Endothelial cell of umbilical vein (primary cell): Measurements from ENCODE around the gene RAB42. TPM values are rescaled to one million over a fixed set of nuclear protein-coding genes. Genes with fewer than 3 reads are reported as not detected.

Experiments used
- Bru-seq: library from RNA; stranded (reverse); fragments of 400-500 nt; gene quantifications from one replicate; lab custom pipeline; 2021; lab: Mats Ljungman, UMichigan
- BruChase-seq, 2 experiments: library from RNA; stranded (reverse); fragments of 400-500 nt; gene quantifications; one replicate each; lab custom pipeline; 2021; lab: Mats Ljungman, UMichigan
- BruUV-seq: library from RNA; stranded (reverse); fragments of 400-500 nt; replicated peaks from 2 replicates; lab custom pipeline; 2021; lab: Mats Ljungman, UMichigan
- CTCF ChIA-PET: fragments of 300-600, 350-600 bp; sonication (Branson Sonifier 250); formaldehyde crosslinking; loops from one replicate; lab custom pipeline; 2021; ENCODE audit warnings: antibody characterized with exemption, inconsistent platforms; lab: Charles Lee
- POLR2A ChIA-PET: fragments of 300-600, 350-600 bp; sonication (Branson Sonifier 250); formaldehyde crosslinking; loops from one replicate; lab custom pipeline; 2021; ENCODE audit warnings: antibody characterized with exemption, inconsistent platforms; lab: Charles Lee
- DNase-seq: peaks from one replicate; pipeline ENCODE4 v3.0.0-alpha.2; 2011; ENCODE audit warnings: low read depth, low spot score
- FAIRE-seq: peaks from 2 replicates; lab custom pipeline; 2011; peaks lifted over from hg19 to GRCh38; lab: Jason Lieb, UNC
- H2AFZ ChIP-seq: 2 replicates; pipeline ENCODE4 v1.6.0; 2012; ENCODE audit warnings: low read depth, low read length, control low read depth, inconsistent platforms
- H3K27ac ChIP-seq: 2 replicates; pipeline ENCODE4 v1.5.1; 2011; ENCODE audit warnings: low read depth, mild to moderate bottlenecking, control low read depth, low read length, moderate library complexity; ENCODE audit not compliant: insufficient read depth
- H3K27me3 ChIP-seq, 2 experiments: 2 replicates each; pipeline versions ENCODE4 v1.6.0 to v1.6.1; 2011; ENCODE audit warnings: low read length in 2 of 2, mixed read lengths in 1 of 2; ENCODE audit not compliant: control insufficient read depth in 2 of 2, insufficient read depth in 2 of 2
- H3K36me3 ChIP-seq, 2 experiments: 2 replicates in 1 of 2; 3 replicates in 1 of 2; pipeline ENCODE4 v1.5.1; 2011; ENCODE audit warnings: low read length in 2 of 2, mild to moderate bottlenecking in 1 of 2, moderate library complexity in 1 of 2; ENCODE audit not compliant: control insufficient read depth in 2 of 2, insufficient read depth in 2 of 2; ENCODE audit errors: extremely low read depth in 1 of 2
- H3K4me1 ChIP-seq: 3 replicates; pipeline ENCODE4 v1.5.1; 2011; ENCODE audit warnings: mild to moderate bottlenecking, low read length; ENCODE audit not compliant: control insufficient read depth, insufficient read depth; ENCODE audit errors: extremely low read depth
- H3K4me2 ChIP-seq: 2 replicates; pipeline ENCODE4 v1.6.1; 2011; ENCODE audit warnings: low read length, control low read depth, mixed read lengths; ENCODE audit not compliant: insufficient read depth
- H3K4me3 ChIP-seq, 3 experiments: fragments of 200-600 bp in 1 of 3; sonication (generic), shearing (Covaris generic) in 1 of 3; replicated peaks in 1 of 3; 2 replicates each; pipeline ENCODE4 v1.5.1; 2011 to 2016; ENCODE audit warnings: control low read depth in 3 of 3, low read length in 3 of 3, mild to moderate bottlenecking in 2 of 3, inconsistent platforms in 1 of 3, low read depth in 1 of 3, moderate library complexity in 1 of 3; ENCODE audit not compliant: insufficient read depth in 1 of 3
- H3K79me2 ChIP-seq: 2 replicates; pipeline ENCODE4 v1.6.0; 2012; ENCODE audit warnings: low read length, inconsistent platforms; ENCODE audit not compliant: control insufficient read depth, insufficient read depth
- H3K9ac ChIP-seq: replicated peaks from 2 replicates; pipeline ENCODE3; 2011; ENCODE audit warnings: low read length, control low read depth; ENCODE audit not compliant: insufficient read depth; ENCODE audit errors: extremely low read depth
- H3K9me1 ChIP-seq: replicated peaks from 3 replicates; pipeline ENCODE4 v1.6.0; 2011; ENCODE audit warnings: mild to moderate bottlenecking, low read length; ENCODE audit not compliant: control insufficient read depth, insufficient read depth; ENCODE audit errors: extremely low read depth
- H3K9me3 ChIP-seq: replicated peaks from 2 replicates; pipeline ENCODE4 v1.5.1; 2012; ENCODE audit warnings: low read length, inconsistent platforms; ENCODE audit not compliant: control insufficient read depth, insufficient read depth
- H4K20me1 ChIP-seq: replicated peaks from 2 replicates; pipeline ENCODE3; 2011; ENCODE audit warnings: mild to moderate bottlenecking, low read length; ENCODE audit not compliant: control insufficient read depth, insufficient read depth; ENCODE audit errors: extremely low read depth
- CTCF ChIP-seq, 2 donors: IDR thresholded peaks; 1 replicate in 1 of 2; 2 replicates in 1 of 2; pipeline ENCODE4 v1.5.1; 2011; ENCODE audit warnings: low read length in 2 of 2, mild to moderate bottlenecking in 2 of 2, moderate library complexity in 2 of 2, control low read depth in 1 of 2, inconsistent platforms in 1 of 2, low read depth in 1 of 2; ENCODE audit not compliant: insufficient read depth in 1 of 2; ENCODE audit errors: extremely low read depth in 1 of 2
- EZH2 ChIP-seq: IDR thresholded peaks from 2 replicates; pipeline ENCODE4 v1.6.1; 2012; ENCODE audit warnings: borderline replicate concordance, low read depth, mild to moderate bottlenecking, moderate library complexity, low read length, inconsistent platforms; ENCODE audit not compliant: severe bottlenecking
- FOS ChIP-seq: IDR thresholded peaks from 2 replicates; pipeline ENCODE4 v1.6.1; 2011; ENCODE audit warnings: mild to moderate bottlenecking, low read length, moderate library complexity, borderline replicate concordance; ENCODE audit not compliant: insufficient read depth
- GATA2 ChIP-seq: IDR thresholded peaks from 2 replicates; pipeline ENCODE4 v1.7.0; 2011; ENCODE audit warnings: low read depth, mild to moderate bottlenecking, moderate library complexity, mixed read lengths, low read length; ENCODE audit not compliant: insufficient read length, insufficient read depth
- JUN ChIP-seq: IDR thresholded peaks from 2 replicates; pipeline ENCODE4 v1.6.1; 2011; ENCODE audit warnings: borderline replicate concordance, low read depth; ENCODE audit not compliant: insufficient read length, insufficient read depth
- MAX ChIP-seq: IDR thresholded peaks from 2 replicates; pipeline ENCODE4 v1.6.1; 2011; ENCODE audit not compliant: insufficient read depth, insufficient read length
- MYC ChIP-seq: IDR thresholded peaks from one replicate; pipeline ENCODE4 v1.6.1; 2011; ENCODE audit warnings: mild to moderate bottlenecking, low read depth, low read length
- POLR2A ChIP-seq: IDR thresholded peaks from 2 replicates; pipeline ENCODE4 v1.6.1; 2012; ENCODE audit warnings: low read depth, mild to moderate bottlenecking, control low read depth, low read length
- POLR2AphosphoS5 ChIP-seq: IDR thresholded peaks from 2 replicates; pipeline ENCODE4 v1.6.1; 2012; ENCODE audit warnings: low read depth, mild to moderate bottlenecking, control low read depth, low read length, moderate library complexity; ENCODE audit not compliant: insufficient read depth
- dilution Hi-C: fragments of 300-500 bp; cut with MboI; formaldehyde crosslinking; loops from one replicate; pipeline ENCODE4 v1.15.0; 2019; ENCODE audit warnings: low sequenced_read_pairs; ENCODE audit not compliant: extremely low pct_ligation_motif_present
- intact Hi-C: fragments of 100-400 bp; cut with micrococcal nuclease; formaldehyde crosslinking; loops from one replicate; pipeline ENCODE4 v1.10.0; 2022
- long read RNA-seq: library from polyadenylated mRNA; stranded (forward); transcript quantifications from one replicate; pipeline ENCODE4 v2.0.0, GENCODE V29; 2021
- polyA minus RNA-seq, 3 experiments: library from RNA; depleted of rRNA, polyadenylated mRNA; stranded (reverse); fragments of >200 nt; gene quantifications; 1 replicate in 1 of 3; 2 replicates in 2 of 3; pipeline ENCODE4 v1.2.3, GENCODE V29; 2011
- polyA plus RNA-seq, 4 experiments: library from polyadenylated mRNA; depleted of rRNA in 3 of 4; stranded (reverse) in 3 of 4; unstranded in 1 of 4; fragments of >200 nt; gene quantifications; 2 replicates each; pipeline versions ENCODE4 v1.2.1 to v1.2.3, GENCODE V29; 2011 to 2012; ENCODE audit warnings: missing spikeins in 1 of 4
- total RNA-seq: library from RNA; stranded (reverse); gene quantifications from 2 replicates; pipeline ENCODE4 v1.2.3, GENCODE V29; 2021

The RAB42 gene
- total RNA-seq: 1.2 and 2.0 TPM in 2 replicates
- 1.4 and 1.8 TPM in 2 replicates for polyA plus RNA-seq
- polyA plus RNA-seq (2011; cell fraction: cytosol; rRNA removed): 1.8 TPM in 2 replicates
- polyA plus RNA-seq (2011; cell fraction: nucleus; rRNA removed): 0.28 and 0.43 TPM in 2 replicates
- 0.55 and 0.98 TPM in 2 replicates for polyA plus RNA-seq (2012)
- polyA minus RNA-seq: 0.66 and 1.6 TPM in 2 replicates
- 0.92 TPM for polyA minus RNA-seq (2011; cell fraction: cytosol; rRNA and poly(A)+ RNA removed)
- 0.63 TPM in 1 of 2 replicates, not detected in the other for polyA minus RNA-seq (2011; cell fraction: nucleus; rRNA and poly(A)+ RNA removed)
- Bru-seq, nascent RNA: percentile 22 among the genes with signal in this experiment
- percentile 15 among the genes with signal in this experiment for BruChase-seq, experiment 1, labeled RNA remaining after a 6-hour chase
- BruChase-seq, experiment 2, labeled RNA remaining after a 2-hour chase: percentile 15 among the genes with signal in this experiment
- long read RNA-seq, partial matches to known transcripts: 0 of 2 reads
- long read RNA-seq, other reads (novel, unspliced or antisense): 0 of 2 reads

GRCh38 chr1:28591708-28592320, at the start of gene RAB42:
Gene RAB42 (plus strand): TSS chr1:28592265. CDS start chr1:28592512, 247 bp downstream.
- H2AFZ ChIP-seq: peak within 1 kb of the TSS; percentile 88
- TF ChIP-seq GATA2 (no peak), CTCF (IDR thresholded peaks at IDR 0.05; ENCODE audit: extremely low read depth in 1 of 2, insufficient read depth in 1 of 2, low read depth in 1 of 2, low read length in 2 of 2) (no peak), JUN (no peak), EZH2 (no peak), POLR2AphosphoS5 (no peak), POLR2A (no peak), MAX (no peak), MYC (no peak), FOS (no peak)
- no peaks in the 10 kb centered on the region for H3K79me2 ChIP-seq
- H3K4me3 ChIP-seq: peak within 1 kb of the TSS in 2 of 3 experiments; percentile 31 to 37
- DNase-seq: no peak
- peak within 1 kb of the TSS; percentile 50 for H3K4me2 ChIP-seq
- ChIA-PET POLR2A (interaction anchor here (1.4 to 2.5 kb wide), 2 partner anchors 10 kb away, joined by 8 to 16 read pairs; no protein-coding TSS in a partner anchor), CTCF (interaction anchor here (1.9 kb wide), 1 partner anchor 11 kb away, joined by 10 read pairs; no protein-coding TSS in a partner anchor)
- no peaks in the 10 kb centered on the region for H4K20me1 ChIP-seq
- intact Hi-C loops (no loop called here), dilution Hi-C loops (no loop called here)
- H3K36me3 ChIP-seq: no peaks in the 10 kb centered on the region
- no peak within 1 kb of the TSS for H3K9ac ChIP-seq
- peak; percentile 31 for FAIRE-seq
- H3K9me1 ChIP-seq: no peaks in the 10 kb centered on the region
- H3K4me1 ChIP-seq: peaks cover 3% of the 10 kb centered on the region
- no peak within 1 kb of the TSS for H3K27ac ChIP-seq
- no peaks in the 10 kb centered on the region for H3K27me3 ChIP-seq
- BruUV-seq: no TSS peak
- H3K9me3 ChIP-seq: no peaks in the 10 kb centered on the region
